HG02571 (cell line): ENCODE results near the gene MAD2L1BP.
"Not testable (repeated sequence)": the region's sequence is repeated elsewhere in the genome, so short reads cannot be mapped to it uniquely, and the experiment has no call there.

ENCODE experiments used
- ATAC-seq: cut with Tn5 transposase; IDR thresholded peaks from one replicate; pipeline ENCODE4 v1.9.1; 2021; ENCODE audit warnings: mild to moderate bottlenecking, moderate library complexity; ENCODE audit not compliant: unreplicated experiment

MAD2L1BP gene

GRCh38 chr6:43625393-43625992 lies 10.1 kb upstream of the MAD2L1BP start:
- no peak for ATAC-seq

GRCh38 chr6:43627008-43627825 lies 8.4 kb upstream of the MAD2L1BP start:
- ATAC-seq, result no peak

- ATAC-seq, result peak; percentile 14
Measured at GRCh38 chr6:43628393-43629103, 7.1 kb upstream of the MAD2L1BP start.

GRCh38 chr6:43629104-43629504 lies 6.5 kb upstream of the MAD2L1BP start, which contains the start of gene GTPBP2:
TSS of gene GTPBP2 (minus strand) at chr6:43629264. CDS start at chr6:43629162, 102 bp downstream.
- ATAC-seq, result peak; percentile 78

DNA sequence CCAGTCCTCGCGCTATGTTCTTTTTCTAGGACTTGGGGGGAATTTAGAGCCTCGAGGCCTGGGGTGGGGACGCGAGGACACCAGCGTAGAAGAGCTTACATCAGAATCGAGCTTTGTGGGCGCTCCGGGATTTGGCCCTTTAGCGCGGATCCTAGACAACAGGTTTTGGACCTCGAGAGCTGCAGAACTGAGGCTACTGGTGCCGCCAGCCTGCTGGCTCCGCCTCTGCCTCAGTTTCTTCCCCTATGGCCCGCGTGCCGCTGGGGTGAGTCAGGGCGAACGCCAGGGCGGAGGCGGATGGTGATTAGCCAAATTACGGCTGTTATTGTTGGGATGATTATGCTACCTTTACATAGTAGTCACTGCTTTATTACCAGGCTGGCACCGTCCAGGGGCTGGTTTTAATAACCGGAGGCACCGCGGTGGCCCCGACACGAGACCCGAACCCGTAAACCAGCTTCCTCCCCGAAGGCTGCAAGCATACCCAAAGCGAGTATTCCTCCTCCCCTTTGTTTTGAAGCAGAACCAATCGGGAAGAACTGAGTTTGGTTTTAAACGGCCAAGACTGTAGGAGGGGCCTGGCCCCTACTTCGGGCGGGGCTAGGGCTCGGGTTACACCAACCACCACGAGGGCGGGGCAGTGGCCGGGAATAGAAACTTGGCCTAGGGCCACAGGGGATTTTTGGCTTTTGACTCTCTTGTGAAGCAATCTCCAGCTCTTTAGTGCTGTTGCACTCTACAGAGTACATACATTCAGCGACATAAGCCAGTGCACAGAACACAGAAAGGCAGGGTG lies 5.9 kb upstream of the MAD2L1BP start:
- peak; percentile 57 for ATAC-seq

DNA sequence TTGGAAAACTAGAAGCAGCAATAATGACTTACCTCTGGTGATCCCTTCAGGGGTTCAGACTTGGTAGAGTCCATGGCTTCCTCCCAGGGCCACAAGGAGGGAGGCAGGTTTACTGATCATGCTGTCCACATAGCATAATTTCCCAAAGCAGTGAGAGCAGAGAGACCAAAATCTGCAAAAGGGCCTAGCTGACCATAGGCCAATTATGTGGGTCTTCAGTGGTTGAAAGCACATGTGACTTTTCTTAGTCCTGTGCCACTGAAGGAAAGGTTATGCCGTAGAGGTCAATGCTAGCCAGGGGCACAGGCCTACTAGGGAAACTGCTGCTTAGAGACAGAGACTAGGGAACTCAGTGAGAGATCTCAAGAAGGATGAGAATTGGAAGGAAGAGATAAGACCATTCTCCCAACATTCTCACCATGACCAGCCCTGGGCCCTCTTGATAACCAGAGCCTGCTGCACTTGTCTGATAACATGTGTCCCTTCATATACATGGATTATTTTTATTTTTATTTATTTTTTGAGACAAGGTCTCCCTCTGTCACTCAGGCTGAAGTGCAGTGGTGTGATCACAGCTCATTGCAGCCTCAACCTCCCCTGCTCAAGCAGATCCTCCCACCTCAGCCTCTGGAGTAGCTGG lies 4.5 kb upstream of the MAD2L1BP start:
- ATAC-seq, result no peak

DNA sequence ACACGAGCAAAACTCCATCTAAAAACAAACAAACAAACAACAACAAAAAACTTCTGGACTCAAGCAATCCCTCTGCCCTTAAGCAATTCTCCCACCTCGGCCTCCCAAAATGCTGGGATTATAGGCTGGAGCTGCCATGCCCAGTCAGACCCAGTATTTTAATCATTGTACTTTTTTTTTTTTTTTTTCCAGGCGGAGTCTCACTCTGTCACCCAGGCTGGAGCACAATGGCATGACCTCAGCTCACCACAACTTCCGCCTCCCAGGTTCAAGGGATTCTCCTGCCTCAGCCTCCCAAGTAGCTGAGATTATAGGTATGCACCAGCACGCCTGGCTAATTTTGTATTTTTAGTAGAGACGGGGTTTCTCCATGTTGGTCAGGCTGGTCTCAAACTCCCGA lies 2.6 kb upstream of the MAD2L1BP start:
- ATAC-seq, result not testable (repeated sequence)

- ATAC-seq, result no peak
Measured at GRCh38 chr6:43634702-43635303, 837 bp upstream of the MAD2L1BP start.

- ATAC-seq, result peak; percentile 14
Measured at GRCh38 chr6:43636308-43636659, 644 bp downstream of the MAD2L1BP start.

DNA sequence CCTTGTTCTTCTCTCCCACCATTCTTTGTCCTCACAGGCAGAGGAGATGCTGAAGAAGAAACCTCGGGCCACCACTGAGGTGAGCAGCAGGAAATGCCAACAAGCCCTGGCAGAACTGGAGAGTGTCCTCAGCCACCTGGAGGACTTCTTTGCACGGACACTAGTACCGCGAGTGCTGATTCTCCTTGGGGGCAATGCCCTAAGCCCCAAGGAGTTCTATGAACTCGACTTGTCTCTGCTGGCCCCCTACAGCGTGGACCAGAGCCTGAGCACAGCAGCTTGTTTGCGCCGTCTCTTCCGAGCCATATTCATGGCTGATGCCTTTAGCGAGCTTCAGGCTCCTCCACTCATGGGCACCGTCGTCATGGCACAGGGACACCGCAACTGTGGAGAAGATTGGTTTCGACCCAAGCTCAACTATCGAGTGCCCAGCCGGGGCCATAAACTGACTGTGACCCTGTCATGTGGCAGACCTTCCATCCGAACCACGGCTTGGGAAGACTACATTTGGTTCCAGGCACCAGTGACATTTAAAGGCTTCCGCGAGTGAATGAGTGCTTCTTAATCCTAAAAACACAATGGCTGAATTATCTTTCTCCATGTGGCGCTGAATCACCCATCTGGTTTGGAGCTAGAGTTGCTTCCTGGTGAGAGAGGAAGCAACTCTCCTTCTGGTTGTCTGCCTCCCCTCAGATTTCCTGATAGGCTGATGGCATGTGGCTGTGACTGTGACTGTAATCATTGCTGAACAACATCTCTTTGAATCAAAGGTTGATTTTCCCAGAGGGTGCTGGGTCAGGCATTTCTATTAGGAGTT lies 4.6 kb downstream of the MAD2L1BP start:
- ATAC-seq, result no peak

GRCh38 chr6:43644940-43645612 lies 9.4 kb downstream of the MAD2L1BP start, which contains the start of gene RSPH9:
TSS of gene RSPH9 (plus strand) at chr6:43645036. CDS start at chr6:43645099, 63 bp downstream.
- peak; percentile 75 for ATAC-seq

- no peak for ATAC-seq
Measured at GRCh38 chr6:43645613-43645964, 9.9 kb downstream of the MAD2L1BP start.

- ATAC-seq, result no peak
Measured at GRCh38 chr6:43647613-43648012, 12.0 kb downstream of the MAD2L1BP start.

DNA sequence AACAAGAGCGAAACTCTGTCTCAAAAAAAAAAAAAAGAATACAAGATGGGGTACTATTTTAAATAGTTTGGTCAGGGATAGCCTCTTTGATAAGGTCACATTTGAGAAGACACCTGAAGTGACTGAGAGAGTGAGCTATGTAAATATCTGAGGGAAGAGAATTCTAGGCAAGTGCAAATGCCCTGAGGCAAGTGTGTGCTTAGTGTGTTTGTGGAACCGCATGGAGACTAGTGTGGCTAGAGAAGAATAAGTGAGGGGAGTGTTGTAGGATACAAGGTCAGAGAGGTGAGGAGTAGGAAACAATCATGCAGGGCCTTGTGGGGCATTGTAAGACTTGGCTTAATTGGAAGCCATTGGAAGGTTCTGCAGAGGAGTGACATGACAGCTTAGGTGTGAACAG lies 12.6 kb downstream of the MAD2L1BP start:
- ATAC-seq, result no peak

DNA sequence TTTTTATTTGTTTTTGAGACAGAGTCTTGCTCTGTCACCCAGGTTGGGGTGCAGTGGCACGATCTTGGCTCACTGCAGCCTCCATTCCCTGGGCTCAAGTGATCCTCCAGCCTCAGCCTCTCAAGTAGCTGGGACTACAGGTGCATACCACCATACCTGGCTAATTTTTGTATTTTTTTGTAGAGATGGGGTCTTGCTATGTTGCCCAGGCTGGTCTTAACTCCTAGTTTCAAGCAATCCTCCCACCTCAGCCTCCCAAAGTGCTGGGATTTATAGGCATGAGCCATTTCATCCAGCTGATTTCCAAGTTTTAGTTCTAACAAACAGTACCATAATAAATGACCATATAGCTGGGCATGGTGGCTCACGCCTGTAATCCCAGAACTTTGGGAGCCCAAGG lies 17.2 kb downstream of the MAD2L1BP start:
- not testable (repeated sequence) for ATAC-seq

GRCh38 chr6:43657221-43657802 lies 21.7 kb downstream of the MAD2L1BP start:
- ATAC-seq, result no peak

DNA sequence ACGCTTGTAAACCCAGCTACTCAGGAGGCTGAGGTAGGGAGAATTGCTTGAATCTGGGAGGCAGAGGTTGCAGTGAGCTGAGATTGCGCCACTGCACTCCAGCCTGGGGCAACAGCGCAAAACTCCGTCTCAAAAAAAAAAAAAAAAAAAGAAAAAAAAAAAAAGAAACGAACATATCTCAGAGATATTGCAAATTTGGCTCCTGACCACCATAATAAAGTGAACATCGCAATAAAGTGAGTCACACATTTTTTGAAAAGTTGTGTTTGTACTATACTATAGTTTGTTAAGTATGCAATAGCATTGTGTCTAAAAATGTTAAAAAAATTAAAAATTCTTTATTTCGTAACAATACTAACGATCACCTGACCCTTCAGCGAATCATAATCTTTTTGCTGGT lies 22.5 kb downstream of the MAD2L1BP start:
- no peak for ATAC-seq

- not testable (repeated sequence) for ATAC-seq
Measured at GRCh38 chr6:43662948-43663347, 27.3 kb downstream of the MAD2L1BP start.
